Measurements from ENCODE around the gene ELOVL6.

Gene ELOVL6

DNA sequence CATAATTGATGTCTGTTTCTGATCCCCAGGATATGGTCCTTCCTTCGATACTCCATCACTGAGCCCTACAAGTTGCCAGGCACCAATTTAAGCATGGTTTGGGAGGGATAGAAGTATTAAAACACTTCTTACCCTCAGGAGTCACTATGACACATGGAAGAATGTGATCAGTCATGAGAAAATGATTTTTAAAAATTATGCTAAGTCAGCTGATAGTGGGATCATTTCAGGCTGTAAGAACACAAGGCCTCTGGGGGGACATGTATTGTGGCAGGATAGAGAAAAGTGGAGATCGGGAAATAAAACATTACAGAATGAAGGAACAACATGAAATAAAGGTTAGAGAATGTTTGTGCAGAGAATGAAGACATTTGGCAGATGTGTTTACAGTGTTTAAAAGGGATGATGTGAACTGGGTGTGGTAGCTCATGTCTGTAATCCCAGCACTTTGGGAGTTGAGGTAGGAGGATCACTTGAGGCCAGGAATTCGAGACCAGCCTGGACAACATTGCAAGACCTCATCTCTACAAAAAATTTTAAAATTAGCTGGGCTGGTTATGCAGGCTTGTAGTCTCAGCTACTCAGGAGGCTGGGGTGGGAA, 64.0 kb downstream of the ELOVL6 start:
- DNase-seq (ENCODE audit: low read depth, low spot score), result no peak
- H3K4me3 ChIP-seq (ENCODE audit: low read length), result no peak overlapping the region

DNA sequence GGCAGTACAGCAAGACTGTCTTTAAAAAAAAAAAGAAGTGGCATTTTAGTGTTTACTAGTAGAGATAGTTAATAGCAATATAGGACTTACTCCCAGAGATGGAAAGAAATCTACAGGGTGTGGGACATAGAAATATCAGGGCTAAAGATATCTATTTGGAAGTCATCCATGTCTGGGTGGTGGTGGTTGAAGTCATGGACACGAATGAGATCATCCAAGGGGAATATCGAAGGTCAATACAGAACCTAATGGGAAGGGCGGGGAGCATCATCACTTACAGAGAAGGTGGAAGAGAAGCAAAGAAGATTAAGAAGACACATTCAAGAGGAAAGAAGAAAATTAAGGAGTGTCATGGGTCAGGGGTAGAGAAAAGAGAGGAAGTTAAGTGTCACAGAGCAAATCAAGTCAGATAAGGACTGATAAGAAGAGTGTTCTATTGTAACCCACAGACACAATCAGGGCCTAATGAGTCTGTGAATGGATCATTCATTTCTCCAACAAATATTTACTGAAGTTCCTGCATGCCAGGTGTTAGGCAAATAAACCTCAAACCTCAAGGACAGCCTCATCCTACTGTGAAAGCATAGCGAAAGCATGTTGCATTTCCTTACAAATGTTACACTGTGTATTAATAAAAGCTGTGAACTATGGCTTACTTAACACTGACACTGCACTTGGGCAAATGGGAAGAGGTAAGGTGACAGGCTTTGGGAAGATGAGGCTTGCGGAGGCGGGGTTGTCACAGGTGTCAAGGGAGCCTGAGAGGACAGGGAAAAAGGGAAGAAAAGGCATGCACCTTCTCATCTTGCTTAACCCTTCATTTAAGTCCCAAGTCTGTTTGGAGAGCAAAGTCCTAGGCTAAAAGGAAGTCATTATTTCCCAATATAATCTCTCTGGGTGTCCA, 65.3 kb downstream of the ELOVL6 start:
- DNase-seq (ENCODE audit: low read depth, low spot score), result no peak
- no peak overlapping the region for H3K4me3 ChIP-seq (ENCODE audit: low read length)

DNA sequence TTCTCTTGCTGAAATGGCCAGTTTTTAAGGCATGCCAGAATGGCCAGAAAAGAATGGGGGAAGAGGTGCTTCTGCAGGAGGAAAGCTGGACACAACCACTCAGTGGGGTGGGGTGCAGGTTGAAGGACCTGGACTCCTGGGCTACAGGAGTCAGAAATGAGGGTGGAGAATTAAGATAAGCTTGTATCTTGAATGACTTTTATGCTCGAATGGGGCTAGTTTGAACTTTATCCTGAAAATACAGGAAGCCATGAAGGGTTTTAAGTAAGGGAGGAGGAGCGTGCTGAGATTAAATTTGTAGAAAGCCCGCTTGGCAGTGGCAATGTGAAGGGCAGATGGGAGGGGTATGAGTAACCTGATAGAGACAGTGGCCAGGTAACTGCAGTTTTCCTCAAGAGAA, 66.5 kb downstream of the ELOVL6 start:
- DNase-seq (ENCODE audit: low read depth, low spot score), result no peak
- no peak overlapping the region for H3K4me3 ChIP-seq (ENCODE audit: low read length)

DNA sequence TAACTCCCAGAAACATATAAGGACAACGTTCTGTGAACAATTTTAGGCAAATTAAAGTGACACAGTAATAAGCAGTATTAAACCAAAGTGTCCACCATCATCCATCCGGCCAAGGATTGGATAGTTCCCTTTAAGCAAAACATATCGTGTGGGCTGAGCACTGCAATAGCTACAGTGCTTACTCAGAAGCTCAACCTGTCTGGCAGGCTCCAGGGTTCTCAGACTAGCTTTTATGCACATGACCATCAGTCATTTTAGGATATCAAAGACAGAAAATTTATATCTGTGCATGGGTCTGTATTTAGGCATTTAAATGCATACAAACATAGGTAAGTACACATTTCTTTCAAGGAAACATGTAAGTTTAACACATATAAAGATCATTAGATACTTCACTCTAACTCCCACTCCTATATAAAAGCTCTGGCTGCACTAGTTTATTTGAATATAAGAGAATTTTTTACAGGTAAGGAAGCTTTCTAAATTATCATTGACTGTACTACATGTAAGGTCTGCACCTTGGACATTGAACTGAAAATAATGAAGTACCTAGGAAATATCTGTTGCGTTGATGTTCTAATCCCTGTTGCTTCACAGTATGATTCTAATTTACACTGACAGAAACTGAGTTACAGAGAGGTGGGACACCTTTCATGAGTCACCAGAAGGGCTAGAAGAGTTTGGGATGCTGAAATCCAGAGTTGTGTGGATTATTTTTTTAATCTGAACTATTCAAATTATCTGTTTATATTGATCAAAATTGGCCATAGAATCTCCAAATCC, 67.6 kb downstream of the ELOVL6 start:
- H3K4me3 ChIP-seq (ENCODE audit: low read length), result no peak overlapping the region
- no peak for DNase-seq (ENCODE audit: low read depth, low spot score)

DNA sequence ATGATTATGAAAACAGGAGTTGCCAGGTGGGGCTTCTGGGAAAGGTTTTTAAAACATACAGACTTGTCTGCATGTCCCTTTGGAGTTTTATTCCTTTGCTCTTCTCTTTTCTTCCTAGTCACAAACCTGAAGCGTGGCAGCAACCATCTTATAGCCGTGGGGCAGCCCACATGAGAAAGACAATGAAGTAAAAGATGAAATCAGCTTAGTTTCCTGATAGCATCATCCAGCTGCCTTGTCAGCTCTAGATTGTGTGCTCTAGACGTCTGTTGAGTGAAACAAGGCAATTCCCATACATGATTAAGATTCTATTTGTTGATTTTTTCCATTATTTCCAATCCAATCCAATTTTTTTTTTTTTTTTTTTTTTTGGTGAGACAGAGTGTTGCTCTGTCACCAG, 68.9 kb downstream of the ELOVL6 start:
- H3K4me3 ChIP-seq (ENCODE audit: low read length), result no peak overlapping the region
- DNase-seq (ENCODE audit: low read depth, low spot score), result no peak

DNA sequence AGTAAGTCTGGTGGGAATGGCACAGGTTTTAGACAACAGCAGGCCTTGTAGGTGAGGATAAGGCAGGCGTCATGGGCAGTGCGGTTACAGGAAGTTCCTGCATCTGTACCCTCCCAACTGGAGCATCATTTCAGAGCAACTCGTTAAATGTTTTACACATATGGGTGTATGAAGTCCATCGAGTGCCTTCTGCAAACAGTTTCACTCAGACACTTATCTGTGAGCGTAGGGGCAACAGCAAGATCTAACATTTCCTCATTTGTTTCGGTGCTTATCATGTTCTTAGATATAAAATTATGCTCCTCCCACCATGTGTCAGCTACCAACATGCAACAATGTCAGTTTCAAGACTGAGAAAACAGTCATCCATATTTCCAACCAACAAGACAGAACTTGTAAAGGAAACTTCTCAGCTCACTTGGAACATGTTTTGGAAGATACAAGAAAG, 69.9 kb downstream of the ELOVL6 start:
- DNase-seq (ENCODE audit: low read depth, low spot score), result no peak
- H3K4me3 ChIP-seq (ENCODE audit: low read length), result no peak overlapping the region

DNA sequence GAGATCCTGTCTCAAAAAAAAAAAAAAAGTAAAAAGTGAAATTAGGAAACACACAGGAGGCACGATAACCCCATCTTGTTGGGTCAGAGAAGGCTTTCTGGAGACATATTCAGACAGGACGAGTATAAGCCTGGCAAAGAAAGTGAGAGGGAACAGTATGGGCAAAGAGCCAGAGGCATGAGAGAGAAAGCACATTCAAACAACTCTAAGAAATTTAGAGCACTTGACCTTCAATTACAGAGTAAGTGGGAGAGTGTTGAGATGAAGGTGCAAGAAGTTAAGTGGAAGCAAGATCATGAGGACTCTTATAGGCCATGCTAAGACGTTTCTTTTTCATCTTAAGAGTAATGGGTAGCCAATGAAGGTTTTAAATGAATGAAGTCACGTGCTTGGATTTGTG, 70.4 kb downstream of the ELOVL6 start:
- DNase-seq (ENCODE audit: low read depth, low spot score), result no peak
- no peak overlapping the region for H3K4me3 ChIP-seq (ENCODE audit: low read length)

DNA sequence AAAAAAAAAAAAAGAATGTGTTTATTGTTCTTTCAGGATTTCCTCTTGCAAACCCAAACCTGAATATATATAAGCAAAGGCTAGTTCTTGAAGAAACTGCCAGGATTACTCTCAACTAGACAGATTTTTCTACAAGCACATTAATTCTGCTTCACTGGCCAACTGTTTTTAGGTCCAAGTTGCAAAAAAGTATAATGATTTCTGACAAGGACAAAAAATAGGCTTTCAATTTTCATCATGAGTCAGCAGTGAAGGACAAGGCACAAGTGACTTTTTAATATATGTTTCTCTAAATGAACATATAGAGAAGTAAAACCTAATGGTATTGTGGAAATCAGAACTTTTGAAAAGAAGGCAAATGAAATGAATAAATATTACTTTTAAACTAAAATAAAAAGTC, 73.7 kb downstream of the ELOVL6 start:
- no peak overlapping the region for H3K4me3 ChIP-seq (ENCODE audit: low read length)
- DNase-seq (ENCODE audit: low read depth, low spot score), result no peak

- no peak for DNase-seq (ENCODE audit: low read depth, low spot score)
Observed at GRCh38 chr4:110122201-110122600, 76.2 kb downstream of the ELOVL6 start.

GRCh38 chr4:110120506-110120905, 77.9 kb downstream of the ELOVL6 start:
- DNase-seq (ENCODE audit: low read depth, low spot score), result no peak
- no peak overlapping the region for H3K4me3 ChIP-seq (ENCODE audit: low read length)

More at GRCh38 chr4:110122201-110122600, 76.2 kb downstream of the ELOVL6 start:
- no peak overlapping the region for H3K4me3 ChIP-seq (ENCODE audit: low read length)

DNA sequence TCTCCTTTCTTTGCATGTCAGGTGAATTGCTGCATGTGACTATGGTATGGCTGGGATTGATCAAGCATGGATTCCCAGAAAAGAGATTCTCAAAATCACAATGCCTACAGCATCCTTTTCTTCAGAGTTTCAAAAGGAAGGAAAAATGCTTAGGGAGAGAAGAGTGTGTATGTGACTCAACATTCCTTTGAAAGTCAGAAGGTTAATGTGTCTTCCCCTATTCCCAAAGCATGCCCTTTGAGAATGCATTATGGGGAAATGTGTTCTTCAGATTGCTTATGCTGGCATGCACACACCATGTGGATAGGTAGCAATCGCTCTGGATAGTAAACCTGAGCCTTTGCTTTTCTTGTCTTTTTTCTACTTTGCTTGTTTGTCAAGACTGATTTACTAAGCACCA, 78.5 kb downstream of the ELOVL6 start:
- DNase-seq (ENCODE audit: low read depth, low spot score), result no peak
- no peak overlapping the region for H3K4me3 ChIP-seq (ENCODE audit: low read length)

GRCh38 chr4:110119337-110119736, 79.1 kb downstream of the ELOVL6 start:
- no peak for DNase-seq (ENCODE audit: low read depth, low spot score)
- H3K4me3 ChIP-seq (ENCODE audit: low read length), result no peak overlapping the region

DNA sequence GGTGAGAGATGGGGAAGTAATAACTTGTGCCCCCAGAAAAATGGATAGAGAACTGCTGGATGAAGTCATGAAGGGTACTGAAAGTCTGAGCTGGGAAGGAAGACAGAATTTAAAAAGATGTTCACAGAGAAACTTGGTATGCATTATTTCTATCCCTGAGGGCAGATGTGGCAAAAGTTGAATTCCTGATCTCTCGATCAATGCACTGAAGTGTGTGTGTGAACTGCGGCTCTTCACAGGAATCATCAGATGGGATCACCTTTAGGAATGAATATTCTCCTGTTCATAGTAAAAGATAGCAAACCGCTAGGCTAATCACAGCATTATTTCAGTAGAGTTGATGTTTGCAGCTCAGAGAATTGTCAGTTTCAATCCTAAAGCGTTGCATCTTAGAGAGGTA, 86.4 kb downstream of the ELOVL6 start:
- no peak for DNase-seq (ENCODE audit: low read depth, low spot score)

DNA sequence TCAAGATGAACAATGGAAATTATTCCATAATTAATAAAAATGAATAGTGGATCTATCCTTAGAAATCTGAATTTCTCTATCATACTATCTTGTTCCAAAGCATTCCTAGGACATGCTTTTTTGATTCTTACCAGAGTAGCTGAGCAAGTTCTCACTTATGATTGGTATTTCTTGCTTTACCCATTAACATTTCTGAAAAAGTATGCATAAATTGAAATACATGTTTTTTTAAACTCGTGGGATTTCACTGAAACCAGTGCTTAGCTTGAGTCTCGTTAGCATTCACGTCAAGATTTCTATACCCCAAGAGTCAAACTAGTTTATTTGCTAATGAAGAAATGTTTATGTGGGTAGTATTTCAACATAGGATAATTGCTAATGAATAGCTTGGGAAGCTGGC, 89.0 kb downstream of the ELOVL6 start:
- H3K4me3 ChIP-seq (ENCODE audit: low read length), result no peak overlapping the region
- DNase-seq (ENCODE audit: low read depth, low spot score), result no peak

More for the DNA sequence above, 86.4 kb downstream of the ELOVL6 start:
- no peak overlapping the region for H3K4me3 ChIP-seq (ENCODE audit: low read length)

DNA sequence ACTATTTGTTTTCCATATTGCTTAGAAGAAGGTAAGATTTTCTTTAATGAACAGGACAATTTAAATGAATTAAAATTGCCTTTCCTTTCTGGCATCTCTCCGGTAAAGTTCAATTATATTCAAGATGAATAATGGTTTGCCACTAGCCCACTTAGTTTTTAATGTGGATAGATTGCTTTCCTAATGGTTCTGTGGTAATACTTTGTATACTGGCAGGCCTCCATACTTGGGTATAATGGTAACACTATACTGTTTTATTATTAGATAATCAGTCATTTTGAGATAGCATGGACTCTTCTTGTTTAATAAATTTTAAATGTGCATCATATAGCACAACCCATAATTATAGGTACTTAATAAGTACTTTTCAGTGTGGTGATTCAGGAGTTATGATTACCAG, 89.5 kb downstream of the ELOVL6 start:
- no peak for DNase-seq (ENCODE audit: low read depth, low spot score)
- no peak overlapping the region for H3K4me3 ChIP-seq (ENCODE audit: low read length)

DNA sequence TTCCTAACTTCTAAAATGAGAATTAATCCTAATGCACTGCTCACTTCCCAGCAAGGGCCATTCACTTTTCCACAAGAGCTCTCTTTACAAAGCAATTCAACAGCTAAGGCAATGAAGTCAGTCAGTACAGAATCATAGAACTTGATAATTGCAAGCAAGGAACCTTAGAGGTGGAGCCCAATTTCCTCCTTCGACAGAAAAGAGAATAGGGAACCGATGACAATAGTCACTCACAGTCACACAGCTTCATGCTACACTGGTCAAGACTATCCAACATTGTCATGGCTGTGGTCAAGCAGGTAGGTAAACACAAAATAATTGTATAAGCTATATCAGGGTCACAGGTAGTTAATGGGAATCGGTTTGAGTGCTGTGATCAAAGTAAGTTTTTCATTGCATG, 90.0 kb downstream of the ELOVL6 start:
- no peak for DNase-seq (ENCODE audit: low read depth, low spot score)
- no peak overlapping the region for H3K4me3 ChIP-seq (ENCODE audit: low read length)

GRCh38 chr4:110107866-110108265, 90.5 kb downstream of the ELOVL6 start:
- DNase-seq (ENCODE audit: low read depth, low spot score), result no peak
- no peak overlapping the region for H3K4me3 ChIP-seq (ENCODE audit: low read length)

- no peak for DNase-seq (ENCODE audit: low read depth, low spot score)
- no peak overlapping the region for H3K4me3 ChIP-seq (ENCODE audit: low read length)
Observed at GRCh38 chr4:110106931-110107296, 91.5 kb downstream of the ELOVL6 start.

GRCh38 chr4:110104661-110105060, 93.8 kb downstream of the ELOVL6 start:
- no peak overlapping the region for H3K4me3 ChIP-seq (ENCODE audit: low read length)
- DNase-seq (ENCODE audit: low read depth, low spot score), result no peak

- H3K4me3 ChIP-seq (ENCODE audit: low read length), result no peak overlapping the region
- DNase-seq (ENCODE audit: low read depth, low spot score), result no peak
Observed at GRCh38 chr4:110099638-110100037, 98.8 kb downstream of the ELOVL6 start.
